Esophagus muscularis mucosa (tissue), 3 donors: ENCODE results near the gene HELZ2.

ENCODE experiments used
- POLR2A ChIP-seq: fragments of 450-650 bp; IDR thresholded peaks from one replicate; pipeline ENCODE4 v1.6.1; 2017; ENCODE audit warnings: antibody characterized with exemption, moderate library complexity, mild to moderate bottlenecking, low read depth
- POLR2AphosphoS5 ChIP-seq, 2 donors: sonication (generic); formaldehyde crosslinking; IDR thresholded peaks; one replicate each; pipeline ENCODE4 v1.6.1; 2017; ENCODE audit warnings: antibody characterized with exemption in 2 of 2
- TF ChIP-seq, protein P1 (sequence below), 3 experiments: fragments of 200-600 bp in 2 of 3; fragments of 450-650 bp in 1 of 3; sonication (generic) in 2 of 3; IDR thresholded peaks; one replicate each; pipeline ENCODE4 v1.5.1; 2017 to 2019; ENCODE audit warnings: antibody characterized with exemption in 3 of 3, mild to moderate bottlenecking in 2 of 3, moderate library complexity in 1 of 3

DNA sequence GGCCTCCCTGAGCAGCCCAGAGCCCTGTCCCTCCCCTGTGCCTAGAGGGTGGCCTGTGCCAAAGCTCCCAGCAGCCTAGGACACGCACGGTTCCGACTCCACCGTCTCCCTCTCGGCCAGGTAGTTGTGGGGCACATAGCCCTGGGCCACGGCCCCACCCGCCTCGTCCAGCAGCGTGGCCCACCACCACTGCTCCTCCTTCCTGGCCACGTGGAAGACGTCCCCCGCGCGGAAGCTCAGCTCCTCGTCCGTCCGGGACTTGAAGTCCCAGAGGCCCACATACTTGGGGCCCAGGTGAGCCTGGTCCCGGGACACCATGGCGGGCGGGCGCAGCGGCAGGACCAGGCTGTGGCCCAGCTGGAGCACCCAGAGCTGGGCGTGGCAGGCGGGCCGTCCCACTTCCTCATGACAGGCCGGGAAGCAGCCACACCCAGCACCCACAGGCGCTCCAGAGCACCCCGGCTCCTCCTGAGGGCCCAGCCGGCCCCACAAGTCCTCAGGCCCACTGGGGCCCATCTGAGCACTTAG, 37.0 kb downstream of the HELZ2 start, which contains the start of gene PTK6:
- TF ChIP-seq, protein P1, sequence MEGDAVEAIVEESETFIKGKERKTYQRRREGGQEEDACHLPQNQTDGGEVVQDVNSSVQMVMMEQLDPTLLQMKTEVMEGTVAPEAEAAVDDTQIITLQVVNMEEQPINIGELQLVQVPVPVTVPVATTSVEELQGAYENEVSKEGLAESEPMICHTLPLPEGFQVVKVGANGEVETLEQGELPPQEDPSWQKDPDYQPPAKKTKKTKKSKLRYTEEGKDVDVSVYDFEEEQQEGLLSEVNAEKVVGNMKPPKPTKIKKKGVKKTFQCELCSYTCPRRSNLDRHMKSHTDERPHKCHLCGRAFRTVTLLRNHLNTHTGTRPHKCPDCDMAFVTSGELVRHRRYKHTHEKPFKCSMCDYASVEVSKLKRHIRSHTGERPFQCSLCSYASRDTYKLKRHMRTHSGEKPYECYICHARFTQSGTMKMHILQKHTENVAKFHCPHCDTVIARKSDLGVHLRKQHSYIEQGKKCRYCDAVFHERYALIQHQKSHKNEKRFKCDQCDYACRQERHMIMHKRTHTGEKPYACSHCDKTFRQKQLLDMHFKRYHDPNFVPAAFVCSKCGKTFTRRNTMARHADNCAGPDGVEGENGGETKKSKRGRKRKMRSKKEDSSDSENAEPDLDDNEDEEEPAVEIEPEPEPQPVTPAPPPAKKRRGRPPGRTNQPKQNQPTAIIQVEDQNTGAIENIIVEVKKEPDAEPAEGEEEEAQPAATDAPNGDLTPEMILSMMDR (IDR thresholded peaks at IDR 0.05) = no peak
- no peak for TF ChIP-seq POLR2AphosphoS5 (IDR thresholded peaks at IDR 0.05)
- no peak for TF ChIP-seq POLR2A
